IMR-90 (cell line): ENCODE results near the gene BRF1. TPM values are rescaled to one million over a fixed set of nuclear protein-coding genes. Genes with fewer than 3 reads are reported as not detected.

ENCODE experiments used
- ATAC-seq: fragments of 200-7000 bp; cut with Tn5 transposase; 2 replicates; pipeline ENCODE4 v1.9.1; 2020; ENCODE audit warnings: low read depth, mild to moderate bottlenecking, moderate library complexity
- BruUV-seq: library from RNA; stranded (reverse); fragments of 400-500 nt; replicated peaks from 2 replicates; lab custom pipeline; 2021; lab: Mats Ljungman, UMichigan
- CTCF ChIA-PET: fragments of 300-600 bp; formaldehyde crosslinking; extraction: SDS; loops from one replicate; lab custom pipeline; 2021; ENCODE audit warnings: antibody characterized with exemption; lab: Yijun Ruan, JAX
- POLR2A ChIA-PET: fragments of 300-600 bp; sonication (Branson Sonifier 250); formaldehyde crosslinking; loops from one replicate; lab custom pipeline; 2022; ENCODE audit warnings: antibody characterized with exemption; ENCODE audit not compliant: unreplicated experiment; lab: Charles Lee
- DNase-seq: peaks from one replicate; pipeline ENCODE4 v3.0.0; 2013
- H2AFZ ChIP-seq: replicated peaks from 2 replicates; pipeline ENCODE3; 2013; ENCODE audit warnings: low read length, mild to moderate bottlenecking; ENCODE audit not compliant: poor library complexity
- H2AK5ac ChIP-seq: 2 replicates; pipeline ENCODE4 v1.6.1; 2013; ENCODE audit warnings: low read depth, low read length, inconsistent platforms
- H2AK9ac ChIP-seq: replicated peaks from 2 replicates; pipeline ENCODE3; 2013; ENCODE audit warnings: mild to moderate bottlenecking, low read depth, low read length, moderate library complexity; ENCODE audit not compliant: poor library complexity
- H2BK120ac ChIP-seq: 2 replicates; pipeline ENCODE4 v1.6.1; 2013; ENCODE audit warnings: low read depth, low read length, inconsistent platforms
- H2BK15ac ChIP-seq: 3 replicates; pipeline ENCODE4 v1.6.1; 2013; ENCODE audit warnings: low read depth, low read length, inconsistent platforms
- H2BK20ac ChIP-seq: 2 replicates; pipeline ENCODE4 v1.6.1; 2013; ENCODE audit warnings: low read depth, mild to moderate bottlenecking, inconsistent platforms, low read length, moderate library complexity
- H2BK5ac ChIP-seq: 2 replicates; pipeline ENCODE4 v1.6.1; 2013; ENCODE audit warnings: mild to moderate bottlenecking, low read depth, low read length, inconsistent platforms; ENCODE audit not compliant: poor library complexity, severe bottlenecking
- H3K14ac ChIP-seq: replicated peaks from 2 replicates; pipeline ENCODE4 v1.6.1; 2013; ENCODE audit warnings: low read depth, low read length, inconsistent platforms
- H3K18ac ChIP-seq: 2 replicates; pipeline ENCODE4 v1.6.1; 2013; ENCODE audit warnings: low read depth, low read length, control low read depth
- H3K23ac ChIP-seq: 2 replicates; pipeline ENCODE4 v1.6.1; 2013; ENCODE audit warnings: low read depth, low read length, inconsistent platforms
- H3K27ac ChIP-seq: 2 replicates; pipeline ENCODE4 v1.5.1; 2013; ENCODE audit warnings: mild to moderate bottlenecking, control low read depth, low read length; ENCODE audit not compliant: insufficient read depth
- H3K27me3 ChIP-seq: 2 replicates; pipeline ENCODE4 v1.6.1; 2013; ENCODE audit warnings: low read length; ENCODE audit not compliant: control insufficient read depth, insufficient read depth
- H3K36me3 ChIP-seq: 2 replicates; pipeline ENCODE4 v1.6.1; 2013; ENCODE audit warnings: low read length, mixed read lengths; ENCODE audit not compliant: control insufficient read depth, insufficient read depth
- H3K4ac ChIP-seq: 2 replicates; pipeline ENCODE4 v1.6.1; 2013; ENCODE audit warnings: low read depth, low read length, inconsistent platforms
- H3K4me1 ChIP-seq: 2 replicates; pipeline ENCODE4 v1.6.1; 2013; ENCODE audit warnings: low read length, mixed read lengths; ENCODE audit not compliant: control insufficient read depth, insufficient read depth
- H3K4me2 ChIP-seq: 2 replicates; pipeline ENCODE4 v1.6.1; 2013; ENCODE audit warnings: low read depth, mild to moderate bottlenecking, control low read depth, low read length, moderate library complexity
- H3K4me3 ChIP-seq: 2 replicates; pipeline ENCODE4 v1.5.1; 2013; ENCODE audit warnings: low read depth, mild to moderate bottlenecking, control low read depth, low read length, moderate library complexity; ENCODE audit not compliant: insufficient read depth
- H3K56ac ChIP-seq: 2 replicates; pipeline ENCODE4 v1.6.1; 2013; ENCODE audit warnings: low read length, inconsistent platforms; ENCODE audit not compliant: insufficient read depth; ENCODE audit errors: extremely low read depth
- H3K79me1 ChIP-seq, 2 experiments: 2 replicates each; pipeline ENCODE4 v1.6.1; 2013; ENCODE audit warnings: low read length in 2 of 2, inconsistent platforms in 1 of 2, low read depth in 1 of 2
- H3K9ac ChIP-seq: 2 replicates; pipeline ENCODE4 v1.6.1; 2013; ENCODE audit warnings: low read depth, low read length, control low read depth
- H3K9me1 ChIP-seq: 2 replicates; pipeline ENCODE4 v1.6.1; 2013; ENCODE audit warnings: low read length, inconsistent platforms; ENCODE audit not compliant: insufficient read depth
- H3K9me3 ChIP-seq: 2 replicates; pipeline ENCODE4 v1.6.1; 2013; ENCODE audit warnings: low read length; ENCODE audit not compliant: control insufficient read depth, insufficient read depth
- H4K20me1 ChIP-seq: 2 replicates; pipeline ENCODE4 v1.6.1; 2013; ENCODE audit warnings: low read length, inconsistent platforms; ENCODE audit not compliant: insufficient read depth
- H4K5ac ChIP-seq: 2 replicates; pipeline ENCODE4 v1.6.1; 2013; ENCODE audit warnings: mild to moderate bottlenecking, low read depth, low read length, control low read depth
- H4K8ac ChIP-seq, 2 experiments: 2 replicates each; pipeline ENCODE4 v1.6.1; 2013; ENCODE audit warnings: low read depth in 2 of 2, low read length in 2 of 2, control low read depth in 1 of 2, inconsistent platforms in 1 of 2
- H4K91ac ChIP-seq: 2 replicates; pipeline ENCODE4 v1.6.1; 2013; ENCODE audit warnings: low read depth, low read length, inconsistent platforms; ENCODE audit not compliant: insufficient read depth
- BHLHE40 ChIP-seq: fragments of 150-350 bp; IDR thresholded peaks from 2 replicates; pipeline ENCODE4 v1.6.1; 2016; ENCODE audit warnings: mild to moderate bottlenecking, low read depth, low read length
- FOS ChIP-seq: fragments of 150-350 bp; IDR thresholded peaks from 2 replicates; pipeline ENCODE4 v1.6.1; 2016; ENCODE audit warnings: low read depth, low read length
- NFE2L2 ChIP-seq: fragments of 150-350 bp; IDR thresholded peaks from 2 replicates; pipeline ENCODE4 v1.6.1; 2016; ENCODE audit warnings: low read depth, mild to moderate bottlenecking, low read length
- POLR2A ChIP-seq: IDR thresholded peaks from 2 replicates; pipeline ENCODE4 v1.6.1; 2012; ENCODE audit warnings: mild to moderate bottlenecking, low read depth, low read length
- RFX5 ChIP-seq: IDR thresholded peaks from 2 replicates; pipeline ENCODE4 v1.8.0; 2012; ENCODE audit warnings: low read depth, mild to moderate bottlenecking, low read length, moderate library complexity
- WGBS, 2 experiments: methylation state at CpG; one replicate each; pipeline versions ENCODE4 v1.1.5 to v1.1.7; 2013; ENCODE audit warnings: missing lambda C conversion rate in 2 of 2; ENCODE audit not compliant: insufficient read length in 1 of 2; ENCODE audit errors: extremely low coverage in 2 of 2; 5-methylcytosine and 5-hydroxymethylcytosine counted together
- dilution Hi-C: fragments of 300-500 bp; cut with HindIII; formaldehyde crosslinking; loops from one replicate; pipeline ENCODE4 v1.14.3; 2018; ENCODE audit warnings: low sequenced_read_pairs; ENCODE audit not compliant: unreplicated experiment
- in situ Hi-C: fragments of 300-500 bp; cut with MboI; formaldehyde crosslinking; loops from 3 replicates; pipeline ENCODE4 v1.14.3; 2019; ENCODE audit warnings: low sequenced_read_pairs, inconsistent platforms, mixed read lengths
- intact Hi-C: fragments of 100-400 bp; cut with micrococcal nuclease; formaldehyde crosslinking; loops from 2 replicates; pipeline ENCODE4 v1.10.0; 2022
- polyA plus RNA-seq, 3 experiments: library from polyadenylated mRNA; depleted of rRNA; stranded (reverse); fragments of >200 nt; gene quantifications; 2 replicates each; pipeline ENCODE4 v1.2.3, GENCODE V29; 2012; ENCODE audit warnings: low replicate concordance in 1 of 3
- total RNA-seq: library from RNA; depleted of rRNA; stranded (reverse); fragments of >200 nt; gene quantifications from 2 replicates; pipeline ENCODE4 v1.2.3, GENCODE V29; 2012
- TF ChIP-seq, protein P1 (sequence below): fragments of 150-350 bp; IDR thresholded peaks from 2 replicates; pipeline ENCODE4 v1.6.1; 2016; ENCODE audit warnings: low read depth, mild to moderate bottlenecking, low read length, moderate library complexity, borderline replicate concordance

The BRF1 gene
- total and polyA plus RNA-seq, 2 of the 4 experiments (the other 2 are of a cell fraction) = 12.4 to 16.7 TPM

DNA sequence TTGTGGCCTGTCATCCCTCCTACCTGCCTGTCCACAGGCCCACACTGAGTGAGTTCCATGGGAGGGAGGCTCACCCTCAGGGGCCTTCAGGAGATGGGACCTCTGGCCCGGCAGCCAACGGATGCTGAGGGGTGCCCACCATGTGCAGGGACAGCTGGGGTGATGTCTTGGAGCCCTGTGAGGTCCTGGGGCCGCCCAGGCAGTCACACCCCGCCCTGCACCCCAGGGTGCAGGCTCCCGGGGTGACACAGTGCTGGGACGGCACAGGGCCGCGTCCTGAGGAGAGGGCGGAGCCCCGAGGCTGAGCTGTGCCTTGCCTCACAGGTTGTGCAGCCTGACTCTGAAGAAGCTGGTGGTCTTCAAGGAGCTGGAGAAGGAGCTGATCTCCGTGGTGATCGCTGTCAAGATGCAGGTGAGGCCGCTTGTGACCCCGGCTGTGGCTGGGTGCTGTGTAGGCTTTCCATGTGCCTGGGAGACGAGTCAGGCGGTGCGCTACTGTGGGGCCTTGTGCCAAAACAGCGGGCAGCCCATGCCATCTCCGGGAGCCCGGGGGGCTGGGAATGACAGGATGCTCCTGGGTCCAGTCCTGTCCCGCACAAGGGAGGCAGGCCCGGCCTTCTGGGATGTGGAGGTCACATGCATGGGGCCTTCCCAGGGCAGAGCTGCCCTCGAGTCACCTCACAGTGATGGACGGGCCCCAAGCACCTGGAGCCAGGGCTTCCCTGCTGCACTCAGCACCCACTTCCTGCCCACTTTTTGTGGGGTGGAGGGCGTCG, 47.6 kb upstream of the BRF1 start:
- no peak overlapping the region for H2AK9ac ChIP-seq
- ATAC-seq (no peak), DNase-seq (no peak)
- no TSS peak for BruUV-seq
- H2AFZ ChIP-seq = no peak overlapping the region
- H3K23ac ChIP-seq = no peak overlapping the region
- H3K36me3 ChIP-seq = no peaks in the 10 kb centered on the region; the same call in 1 of the 2 replicates
- H3K14ac ChIP-seq = no peak overlapping the region
- in situ Hi-C loops (no loop called here), dilution Hi-C loops (no loop called here), intact Hi-C loops (no loop called here)
- no peak overlapping the region for H2AK5ac ChIP-seq
- TF ChIP-seq RFX5 (no peak), POLR2A (no peak), BHLHE40 (no peak), FOS (no peak), NFE2L2 (no peak)
- TF ChIP-seq, protein P1, sequence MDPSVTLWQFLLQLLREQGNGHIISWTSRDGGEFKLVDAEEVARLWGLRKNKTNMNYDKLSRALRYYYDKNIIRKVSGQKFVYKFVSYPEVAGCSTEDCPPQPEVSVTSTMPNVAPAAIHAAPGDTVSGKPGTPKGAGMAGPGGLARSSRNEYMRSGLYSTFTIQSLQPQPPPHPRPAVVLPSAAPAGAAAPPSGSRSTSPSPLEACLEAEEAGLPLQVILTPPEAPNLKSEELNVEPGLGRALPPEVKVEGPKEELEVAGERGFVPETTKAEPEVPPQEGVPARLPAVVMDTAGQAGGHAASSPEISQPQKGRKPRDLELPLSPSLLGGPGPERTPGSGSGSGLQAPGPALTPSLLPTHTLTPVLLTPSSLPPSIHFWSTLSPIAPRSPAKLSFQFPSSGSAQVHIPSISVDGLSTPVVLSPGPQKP = no peak
- CTCF ChIA-PET = no interaction called here
- 93% methylated on average over 5 of the region's 26 CpGs; no CpG with 5 or more reads in 1 of the 2 experiments for WGBS, 2 experiments
- no peaks in the 10 kb centered on the region for H3K27me3 ChIP-seq
- H3K9me1 ChIP-seq = no peaks in the 10 kb centered on the region; the same call in 1 of the 2 replicates
- H2BK15ac ChIP-seq = no peak overlapping the region
- H3K4ac ChIP-seq = no peak overlapping the region
- H2BK120ac ChIP-seq = no peak overlapping the region
- no peak overlapping the region for H3K4me2 ChIP-seq
- H3K18ac ChIP-seq = no peak overlapping the region
- H4K5ac ChIP-seq = no peak overlapping the region
- no peak overlapping the region for H2BK5ac ChIP-seq
- no peaks in the 10 kb centered on the region for H3K9me3 ChIP-seq
- no peak overlapping the region for H3K56ac ChIP-seq
- no peak overlapping the region for H4K8ac ChIP-seq
- H3K27ac ChIP-seq = no peak overlapping the region
- H3K4me1 ChIP-seq = peaks cover 3% of the 10 kb centered on the region; the same call in 1 of the 2 replicates
- H3K9ac ChIP-seq = no peak overlapping the region
- H3K79me1 ChIP-seq = peaks cover 10 to 28% of the 10 kb centered on the region in 2 experiments
- POLR2A ChIA-PET = no interaction called here
- H4K91ac ChIP-seq = no peak overlapping the region
- H2BK20ac ChIP-seq = no peak overlapping the region
- no peak overlapping the region for H3K4me3 ChIP-seq
- H4K20me1 ChIP-seq = peaks cover 17% of the 10 kb centered on the region
